Tibial nerve (tissue), 4 donors: ENCODE results near the gene SH2D6. TPM values are rescaled to one million over a fixed set of nuclear protein-coding genes. Genes with fewer than 3 reads are reported as not detected.

ENCODE experiments used
- DNase-seq, 2 donors: peaks; one replicate each; pipeline ENCODE4 v3.0.0-alpha.2; 2019; ENCODE audit warnings: low spot score in 2 of 2
- H3K27ac ChIP-seq, 4 donors: fragments of 200-600 bp; sonication (generic) in 3 of 4; one replicate each; pipeline ENCODE4 v1.5.1; 2017 to 2019; ENCODE audit warnings: mild to moderate bottlenecking in 1 of 4
- H3K27me3 ChIP-seq, 2 donors: fragments of 200-600 bp; sonication (generic) in 1 of 2; one replicate each; pipeline versions ENCODE4 v1.5.1 to v1.6.0; 2017 to 2019
- H3K36me3 ChIP-seq, 3 donors: fragments of 200-600 bp; sonication (generic); one replicate each; pipeline ENCODE4 v1.5.1; 2018 to 2019
- H3K4me1 ChIP-seq, 4 donors: fragments of 200-600 bp; sonication (generic) in 3 of 4; one replicate each; pipeline ENCODE4 v1.5.1; 2017 to 2019
- H3K4me3 ChIP-seq, 4 donors: fragments of 200-600 bp; sonication (generic) in 3 of 4; one replicate each; pipeline ENCODE4 v1.5.1; 2017 to 2019; ENCODE audit warnings: mild to moderate bottlenecking in 1 of 4, moderate library complexity in 1 of 4
- H3K9me3 ChIP-seq, 4 donors: fragments of 200-600 bp; sonication (generic) in 3 of 4; one replicate each; pipeline ENCODE4 v1.5.1; 2017 to 2019
- EP300 ChIP-seq, 2 donors: sonication (generic); formaldehyde crosslinking; IDR thresholded peaks; one replicate each; pipeline ENCODE4 v1.6.1; 2017; ENCODE audit warnings: antibody characterized with exemption in 2 of 2, mild to moderate bottlenecking in 1 of 2
- POLR2A ChIP-seq, 2 donors: fragments of 450-650 bp; IDR thresholded peaks; one replicate each; pipeline ENCODE4 v1.6.1; 2017; ENCODE audit warnings: antibody characterized with exemption in 2 of 2, mild to moderate bottlenecking in 2 of 2, moderate library complexity in 2 of 2
- WGBS, 2 donors: methylation state at CpG; one replicate each; pipeline ENCODE4 v1.1.5; 2018; 5-methylcytosine and 5-hydroxymethylcytosine counted together
- total RNA-seq, 4 donors: library from RNA; depleted of rRNA; stranded (reverse); fragments of >200 nt; gene quantifications; one replicate each; pipeline ENCODE4 v1.1.0, GENCODE V29; 2016
- TF ChIP-seq, protein P1 (sequence below), 5 experiments: fragments of 200-600 bp in 3 of 5; fragments of 450-650 bp in 2 of 5; sonication (generic) in 3 of 5; IDR thresholded peaks; one replicate each; pipeline ENCODE4 v1.5.1; 2016 to 2019; ENCODE audit warnings: antibody characterized with exemption in 5 of 5, mild to moderate bottlenecking in 3 of 5, moderate library complexity in 2 of 5

Gene SH2D6
- total RNA-seq, 4 donors from 2014 or later = 1.1 TPM; not detected in 3

GRCh38 chr2:85428343-85428881 lies 9.9 kb downstream of the SH2D6 start:
- Histone ChIP-seq H3K4me3 (no peak overlapping the region), H3K36me3 (no peaks in the 10 kb centered on the region), H3K27ac (no peak overlapping the region), H3K27me3 (no peaks in the 10 kb centered on the region), H3K9me3 (no peaks in the 10 kb centered on the region), H3K4me1 (peaks cover 0 to 32% (median 9%) of the 10 kb centered on the region in 4 donors)
- peak in 1 of 2 donors; percentile 20 for TF ChIP-seq EP300 (IDR thresholded peaks at IDR 0.05)
- TF ChIP-seq, protein P1, sequence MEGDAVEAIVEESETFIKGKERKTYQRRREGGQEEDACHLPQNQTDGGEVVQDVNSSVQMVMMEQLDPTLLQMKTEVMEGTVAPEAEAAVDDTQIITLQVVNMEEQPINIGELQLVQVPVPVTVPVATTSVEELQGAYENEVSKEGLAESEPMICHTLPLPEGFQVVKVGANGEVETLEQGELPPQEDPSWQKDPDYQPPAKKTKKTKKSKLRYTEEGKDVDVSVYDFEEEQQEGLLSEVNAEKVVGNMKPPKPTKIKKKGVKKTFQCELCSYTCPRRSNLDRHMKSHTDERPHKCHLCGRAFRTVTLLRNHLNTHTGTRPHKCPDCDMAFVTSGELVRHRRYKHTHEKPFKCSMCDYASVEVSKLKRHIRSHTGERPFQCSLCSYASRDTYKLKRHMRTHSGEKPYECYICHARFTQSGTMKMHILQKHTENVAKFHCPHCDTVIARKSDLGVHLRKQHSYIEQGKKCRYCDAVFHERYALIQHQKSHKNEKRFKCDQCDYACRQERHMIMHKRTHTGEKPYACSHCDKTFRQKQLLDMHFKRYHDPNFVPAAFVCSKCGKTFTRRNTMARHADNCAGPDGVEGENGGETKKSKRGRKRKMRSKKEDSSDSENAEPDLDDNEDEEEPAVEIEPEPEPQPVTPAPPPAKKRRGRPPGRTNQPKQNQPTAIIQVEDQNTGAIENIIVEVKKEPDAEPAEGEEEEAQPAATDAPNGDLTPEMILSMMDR (IDR thresholded peaks at IDR 0.05) = no peak
- no peak for TF ChIP-seq POLR2A (IDR thresholded peaks at IDR 0.05)
- DNase-seq = no peak
- WGBS, 2 donors = 78 to 80% methylated on average over 7 of the region's 7 CpGs

GRCh38 chr2:85429213-85429923 lies 10.9 kb downstream of the SH2D6 start:
- no peaks in the 10 kb centered on the region for H3K36me3 ChIP-seq
- TF ChIP-seq, protein P1 (IDR thresholded peaks at IDR 0.05) = no peak
- TF ChIP-seq EP300 (IDR thresholded peaks at IDR 0.05) (no peak), POLR2A (IDR thresholded peaks at IDR 0.05) (no peak)
- no peak overlapping the region for H3K4me3 ChIP-seq
- no peak for DNase-seq
- peak overlapping the region in 2 of 4 donors; percentile 83 to 85 for H3K27ac ChIP-seq
- H3K4me1 ChIP-seq = peaks cover 0 to 42% (median 18%) of the 10 kb centered on the region in 4 donors
- no peaks in the 10 kb centered on the region for H3K27me3 ChIP-seq
- 65 to 69% methylated on average over 12 of the region's 12 CpGs for WGBS, 2 donors
- no peaks in the 10 kb centered on the region for H3K9me3 ChIP-seq

GRCh38 chr2:85429924-85430289 lies 11.4 kb downstream of the SH2D6 start:
- DNase-seq = no peak
- H3K9me3 ChIP-seq = no peaks in the 10 kb centered on the region
- H3K4me1 ChIP-seq = peaks cover 0 to 47% (median 22%) of the 10 kb centered on the region in 4 donors
- H3K4me3 ChIP-seq = no peak overlapping the region
- no peaks in the 10 kb centered on the region for H3K27me3 ChIP-seq
- peak overlapping the region in 3 of 4 donors; percentile 66 to 85 (median 83) for H3K27ac ChIP-seq
- TF ChIP-seq, protein P1 (IDR thresholded peaks at IDR 0.05) = no peak
- TF ChIP-seq POLR2A (IDR thresholded peaks at IDR 0.05) (no peak), EP300 (IDR thresholded peaks at IDR 0.05) (no peak)
- no peaks in the 10 kb centered on the region for H3K36me3 ChIP-seq
- 86 to 90% methylated on average over 2 of the region's 2 CpGs for WGBS, 2 donors

DNA sequence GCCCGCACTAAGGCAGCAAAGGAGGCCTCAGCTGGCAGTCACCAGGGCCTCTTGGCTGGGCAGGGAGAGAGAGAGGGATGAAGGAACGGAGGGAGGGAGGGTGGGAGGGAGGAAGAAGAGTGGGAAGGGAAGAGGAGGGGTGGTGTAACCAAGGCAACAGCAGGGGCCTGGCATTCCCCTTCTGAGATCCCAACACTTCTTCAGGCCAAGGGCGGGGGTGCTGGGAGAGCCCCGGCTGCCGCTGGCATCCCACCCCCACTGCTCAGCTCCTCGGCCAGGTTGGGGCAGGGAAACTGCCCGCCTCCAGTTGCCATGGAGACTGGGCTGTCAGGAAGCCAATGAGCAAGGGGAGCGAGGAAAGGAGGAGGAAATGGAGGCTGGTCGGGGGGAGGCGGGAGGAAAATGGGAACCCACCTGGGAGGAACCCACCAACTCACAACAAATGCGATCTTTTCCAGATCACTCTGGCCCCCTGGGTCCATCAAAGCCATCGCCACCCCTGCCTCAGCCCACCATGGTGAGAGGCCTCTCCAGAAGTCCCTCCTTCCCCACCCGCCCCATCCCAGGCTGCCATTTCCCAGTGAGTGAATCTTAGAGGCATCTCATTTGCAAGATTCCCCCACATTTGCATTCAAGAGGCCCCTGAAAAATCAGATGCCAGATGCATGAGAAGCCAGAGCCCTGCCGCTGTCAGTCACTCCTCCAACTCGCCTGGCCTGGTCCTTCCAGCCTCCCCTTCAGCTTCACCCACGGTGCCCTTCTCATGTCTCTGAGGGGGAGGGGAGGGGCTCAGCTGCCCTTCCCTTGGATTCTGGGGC lies 12.4 kb downstream of the SH2D6 start:
- TF ChIP-seq EP300 (IDR thresholded peaks at IDR 0.05) (peak in 1 of 2 donors; percentile 40), POLR2A (IDR thresholded peaks at IDR 0.05) (no peak)
- no peak overlapping the region for H3K4me3 ChIP-seq
- WGBS, 2 donors = 38 to 49% methylated on average over 16 of the region's 16 CpGs
- H3K4me1 ChIP-seq = peaks cover 0 to 58% (median 26%) of the 10 kb centered on the region in 4 donors
- no peak for DNase-seq
- peak overlapping the region; percentile 59 to 85 (median 74) for H3K27ac ChIP-seq
- no peaks in the 10 kb centered on the region for H3K9me3 ChIP-seq
- H3K27me3 ChIP-seq = no peaks in the 10 kb centered on the region
- H3K36me3 ChIP-seq = no peaks in the 10 kb centered on the region

DNA sequence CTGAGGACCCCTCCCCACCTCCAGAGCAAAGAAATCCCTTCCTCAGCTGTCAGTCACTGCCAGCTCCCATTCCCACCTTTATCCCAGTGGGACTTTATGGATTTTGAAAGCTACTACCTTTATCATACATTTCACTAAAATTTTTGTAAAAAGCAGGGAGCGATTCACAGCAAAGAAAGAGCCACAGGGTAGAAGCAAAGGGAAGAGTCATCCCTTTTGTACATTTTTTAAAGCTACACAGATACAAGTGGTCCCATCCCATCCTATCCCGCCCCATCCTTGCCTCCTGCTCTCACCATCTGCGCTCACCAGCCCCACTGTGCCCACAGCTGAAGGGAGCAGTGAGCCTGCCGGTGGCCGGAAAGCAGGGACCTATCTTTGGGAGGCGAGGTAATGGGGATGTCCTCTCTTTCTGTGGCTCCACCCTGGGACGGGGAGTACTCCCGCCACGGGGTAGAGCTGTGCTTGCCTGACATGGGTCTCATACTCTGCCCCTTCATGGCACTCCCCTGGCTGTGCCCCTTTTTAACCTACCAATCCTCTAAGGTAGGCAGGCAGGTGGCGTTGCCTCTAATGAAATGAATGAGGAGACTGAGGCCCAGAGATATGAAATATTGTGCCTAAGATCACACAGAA lies 13.2 kb downstream of the SH2D6 start:
- TF ChIP-seq, protein P1 (IDR thresholded peaks at IDR 0.05) = no peak
- TF ChIP-seq POLR2A (IDR thresholded peaks at IDR 0.05) (no peak), EP300 (IDR thresholded peaks at IDR 0.05) (no peak)
- H3K36me3 ChIP-seq = no peaks in the 10 kb centered on the region
- 83 to 85% methylated on average over 10 of the region's 10 CpGs for WGBS, 2 donors
- H3K4me3 ChIP-seq = no peak overlapping the region
- H3K4me1 ChIP-seq = peaks cover 0 to 65% (median 34%) of the 10 kb centered on the region in 4 donors
- H3K9me3 ChIP-seq = no peaks in the 10 kb centered on the region
- no peak for DNase-seq
- peak overlapping the region; percentile 59 to 85 (median 74) for H3K27ac ChIP-seq
- no peaks in the 10 kb centered on the region for H3K27me3 ChIP-seq
